PC-3 (cell line): Measurements from ENCODE around the gene CHN1. TPM values are rescaled to one million over a fixed set of nuclear protein-coding genes. Genes with fewer than 3 reads are reported as not detected.

ENCODE experiments used
- ATAC-seq: fragments of 200-7000 bp; cut with Tn5 transposase; 2 replicates; pipeline ENCODE4 v1.9.1; 2020; ENCODE audit warnings: mild to moderate bottlenecking, moderate library complexity
- BruUV-seq: library from RNA; stranded (reverse); fragments of 400-500 nt; replicated peaks from 2 replicates; lab custom pipeline; 2021; lab: Mats Ljungman, UMichigan
- CTCF ChIA-PET: fragments of 300-600 bp; sonication (Branson Sonifier 250); formaldehyde crosslinking; loops from one replicate; lab custom pipeline; 2022; ENCODE audit warnings: antibody characterized with exemption; lab: Charles Lee
- POLR2A ChIA-PET: fragments of 300-600 bp; sonication (Branson Sonifier 250); formaldehyde crosslinking; loops from one replicate; lab custom pipeline; 2022; ENCODE audit warnings: antibody characterized with exemption; ENCODE audit not compliant: unreplicated experiment; lab: Charles Lee
- DNase-seq: peaks from one replicate; pipeline ENCODE4 v3.0.0-alpha.2; 2015
- H2AFZ ChIP-seq: fragments of 300-600 bp; sonication (generic); 2 replicates; pipeline ENCODE4 v1.6.0; 2016; ENCODE audit warnings: antibody characterized with exemption, low read length
- H3F3A ChIP-seq: fragments of 300-600 bp; sonication (generic); one replicate; pipeline ENCODE4 v1.6.0; 2017; ENCODE audit warnings: antibody characterized with exemption, low read length, control low read depth, mild to moderate bottlenecking; ENCODE audit not compliant: unreplicated experiment
- H3K27ac ChIP-seq: fragments of 300-600 bp; sonication (generic); 2 replicates; pipeline ENCODE4 v1.5.1; 2016; ENCODE audit warnings: mild to moderate bottlenecking, low read length
- H3K27me3 ChIP-seq: fragments of 300-600 bp; sonication (generic); 2 replicates; pipeline ENCODE4 v1.6.1; 2016; ENCODE audit warnings: low read length, mixed read lengths
- H3K36me3 ChIP-seq: fragments of 300-600 bp; sonication (generic); 2 replicates; pipeline ENCODE4 v1.6.1; 2016; ENCODE audit warnings: low read depth, mixed run types, low read length, mixed read lengths
- H3K4me1 ChIP-seq: fragments of 300-600 bp; sonication (generic); 2 replicates; pipeline ENCODE4 v1.5.1; 2016; ENCODE audit warnings: low read length; ENCODE audit not compliant: insufficient read depth
- H3K4me2 ChIP-seq: fragments of 300-600 bp; sonication (generic); 2 replicates; pipeline ENCODE4 v1.6.0; 2016; ENCODE audit warnings: low read length
- H3K4me3 ChIP-seq: fragments of 300-600 bp; sonication (generic); 2 replicates; pipeline ENCODE4 v1.5.1; 2016; ENCODE audit warnings: mild to moderate bottlenecking, low read length, mixed read lengths
- H3K79me2 ChIP-seq: fragments of 300-600 bp; sonication (generic); 2 replicates; pipeline ENCODE4 v1.6.1; 2017; ENCODE audit warnings: low read length, mixed read lengths
- H3K9ac ChIP-seq: fragments of 300-600 bp; sonication (generic); 2 replicates; pipeline ENCODE4 v1.6.0; 2016; ENCODE audit warnings: mild to moderate bottlenecking, low read length
- H3K9me2 ChIP-seq: fragments of 300-600 bp; sonication (generic); replicated peaks from 2 replicates; pipeline ENCODE4 v1.6.1; 2016; ENCODE audit warnings: mixed run types, low read length, mixed read lengths
- H3K9me3 ChIP-seq: fragments of 300-600 bp; sonication (generic); 2 replicates; pipeline ENCODE4 v1.6.1; 2016; ENCODE audit warnings: low read length, mixed read lengths
- H4K20me1 ChIP-seq: fragments of 300-600 bp; sonication (generic); 2 replicates; pipeline ENCODE4 v1.6.1; 2016; ENCODE audit warnings: low read length, mixed read lengths
- CTCF ChIP-seq: fragments of 300-600 bp; sonication (generic); conservative IDR thresholded peaks from 2 replicates; pipeline ENCODE4 v1.5.1; 2017; ENCODE audit warnings: antibody characterized with exemption, low read depth, mild to moderate bottlenecking, low read length
- EZH2 ChIP-seq: fragments of 300-600 bp; sonication (generic); IDR thresholded peaks from one replicate; pipeline ENCODE4 v1.6.1; 2017; ENCODE audit warnings: antibody characterized with exemption, mild to moderate bottlenecking, low read length; ENCODE audit not compliant: unreplicated experiment
- EZH2phosphoT487 ChIP-seq: fragments of 300-600 bp; sonication (generic); IDR thresholded peaks from 2 replicates; pipeline ENCODE4 v1.6.1; 2018; ENCODE audit warnings: mild to moderate bottlenecking, antibody characterized with exemption, low read length, borderline replicate concordance
- intact Hi-C: fragments of 100-400 bp; cut with micrococcal nuclease; formaldehyde crosslinking; loops from 2 replicates; pipeline ENCODE4 v1.9.0; 2023
- total RNA-seq: library from RNA; depleted of rRNA; stranded (reverse); fragments of >200 nt; gene quantifications from 2 replicates; pipeline ENCODE4 v1.2.3, GENCODE V29; 2014

The CHN1 gene
- total RNA-seq, 1 experiment from 2014 or later: 7.8 TPM

GRCh38 chr2:174786066-174786725 lies 219.0 kb downstream of the CHN1 start:
- no peak for TF ChIP-seq EZH2
- no peak for TF ChIP-seq CTCF
- TF ChIP-seq EZH2phosphoT487: no peak
- Histone ChIP-seq H3K9ac (no peak overlapping the region), H3K27me3 (no peaks in the 10 kb centered on the region), H3K9me3 (no peaks in the 10 kb centered on the region), H3K4me3 (no peak overlapping the region), H2AFZ (no peak overlapping the region), H4K20me1 (no peaks in the 10 kb centered on the region), H3K4me1 (no peaks in the 10 kb centered on the region), H3K79me2 (no peaks in the 10 kb centered on the region), H3K4me2 (no peak overlapping the region), H3F3A (no peaks in the 10 kb centered on the region), H3K36me3 (no peaks in the 10 kb centered on the region), H3K27ac (no peak overlapping the region), H3K9me2 (no peaks in the 10 kb centered on the region)
- BruUV-seq: no TSS peak
- CTCF ChIA-PET: no interaction called here
- POLR2A ChIA-PET: no interaction called here
- DNase-seq (no peak), ATAC-seq (no peak)
- intact Hi-C loops: no loop called here

GRCh38 chr2:174785481-174785880 lies 219.7 kb downstream of the CHN1 start:
- ChIA-PET POLR2A (no interaction called here), CTCF (no interaction called here)
- H3K9ac ChIP-seq: no peak overlapping the region
- BruUV-seq: no TSS peak
- H3K27ac ChIP-seq: no peak overlapping the region
- no peaks in the 10 kb centered on the region for H3K9me2 ChIP-seq
- H3K27me3 ChIP-seq: no peaks in the 10 kb centered on the region
- no peaks in the 10 kb centered on the region for H3F3A ChIP-seq
- intact Hi-C loops: no loop called here
- no peaks in the 10 kb centered on the region for H3K79me2 ChIP-seq
- DNase-seq: no peak
- H3K4me2 ChIP-seq: no peak overlapping the region
- TF ChIP-seq EZH2 (no peak), EZH2phosphoT487 (no peak), CTCF (no peak)
- H2AFZ ChIP-seq: no peak overlapping the region
- H3K9me3 ChIP-seq: no peaks in the 10 kb centered on the region
- H3K4me3 ChIP-seq: no peak overlapping the region
- no peaks in the 10 kb centered on the region for H4K20me1 ChIP-seq
- no peak for ATAC-seq
- no peaks in the 10 kb centered on the region for H3K36me3 ChIP-seq
- H3K4me1 ChIP-seq: no peaks in the 10 kb centered on the region

- CTCF ChIA-PET: no interaction called here
These were observed 220.3 kb downstream of the CHN1 start for GRCh38 chr2:174784909-174785308.

More at GRCh38 chr2:174784909-174785308, 220.3 kb downstream of the CHN1 start:
- H3K4me1 ChIP-seq: peaks cover 1% of the 10 kb centered on the region; the same call in 1 of the 2 replicates
- no peaks in the 10 kb centered on the region for H3K27me3 ChIP-seq
- H3K9ac ChIP-seq: no peak overlapping the region
- H3K9me2 ChIP-seq: no peaks in the 10 kb centered on the region
- intact Hi-C loops: no loop called here
- no TSS peak for BruUV-seq
- no peak overlapping the region for H3K27ac ChIP-seq
- no peaks in the 10 kb centered on the region for H3F3A ChIP-seq
- no peaks in the 10 kb centered on the region for H3K79me2 ChIP-seq
- no peaks in the 10 kb centered on the region for H3K9me3 ChIP-seq
- TF ChIP-seq EZH2 (no peak), EZH2phosphoT487 (no peak), CTCF (no peak)
- no peaks in the 10 kb centered on the region for H4K20me1 ChIP-seq
- POLR2A ChIA-PET: no interaction called here
- H3K36me3 ChIP-seq: no peaks in the 10 kb centered on the region
- ATAC-seq (no peak), DNase-seq (no peak)
- no peak overlapping the region for H3K4me2 ChIP-seq
- H2AFZ ChIP-seq: no peak overlapping the region
- H3K4me3 ChIP-seq: no peak overlapping the region
